ENCODE results near the gene ZNRF3.
A peak's percentile ranks its signal among the peaks of the same experiment; 100 is the strongest.
"Not testable (repeated sequence)": the region's sequence is repeated elsewhere in the genome, so short reads cannot be mapped to it uniquely, and the experiment has no call there.

Gene ZNRF3

DNA sequence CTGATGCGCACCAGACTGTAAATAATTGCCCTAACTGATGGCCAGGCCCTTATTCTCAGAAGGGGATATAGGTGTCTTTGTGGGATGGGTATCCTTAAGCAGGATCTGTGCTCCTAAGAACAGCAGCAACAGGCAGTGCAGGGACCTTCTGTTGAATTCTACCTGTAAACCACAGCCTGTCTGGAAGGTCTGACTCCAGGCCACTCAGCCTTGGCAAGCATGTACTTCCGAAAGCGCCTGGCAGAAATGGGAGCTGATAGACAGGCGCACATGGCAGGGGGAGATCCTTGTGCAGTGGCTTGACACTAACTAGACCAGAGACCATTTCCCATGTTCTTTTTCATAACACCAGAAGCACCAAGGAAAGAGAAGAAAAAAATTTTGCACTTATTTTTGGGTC lies 119.2 kb downstream of the ZNRF3 start:
- no peak for DNase-seq (ENCODE audit: low read depth in 2 of 2)
- no peak overlapping the region for H3K4me3 ChIP-seq (replicated peaks in 1 of 2; ENCODE audit: low read depth in 2 of 2, low read length in 2 of 2)
- TF ChIP-seq, protein P1, sequence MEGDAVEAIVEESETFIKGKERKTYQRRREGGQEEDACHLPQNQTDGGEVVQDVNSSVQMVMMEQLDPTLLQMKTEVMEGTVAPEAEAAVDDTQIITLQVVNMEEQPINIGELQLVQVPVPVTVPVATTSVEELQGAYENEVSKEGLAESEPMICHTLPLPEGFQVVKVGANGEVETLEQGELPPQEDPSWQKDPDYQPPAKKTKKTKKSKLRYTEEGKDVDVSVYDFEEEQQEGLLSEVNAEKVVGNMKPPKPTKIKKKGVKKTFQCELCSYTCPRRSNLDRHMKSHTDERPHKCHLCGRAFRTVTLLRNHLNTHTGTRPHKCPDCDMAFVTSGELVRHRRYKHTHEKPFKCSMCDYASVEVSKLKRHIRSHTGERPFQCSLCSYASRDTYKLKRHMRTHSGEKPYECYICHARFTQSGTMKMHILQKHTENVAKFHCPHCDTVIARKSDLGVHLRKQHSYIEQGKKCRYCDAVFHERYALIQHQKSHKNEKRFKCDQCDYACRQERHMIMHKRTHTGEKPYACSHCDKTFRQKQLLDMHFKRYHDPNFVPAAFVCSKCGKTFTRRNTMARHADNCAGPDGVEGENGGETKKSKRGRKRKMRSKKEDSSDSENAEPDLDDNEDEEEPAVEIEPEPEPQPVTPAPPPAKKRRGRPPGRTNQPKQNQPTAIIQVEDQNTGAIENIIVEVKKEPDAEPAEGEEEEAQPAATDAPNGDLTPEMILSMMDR (IDR thresholded peaks at IDR 0.05; ENCODE audit: low read depth, low read length), result no peak

DNA sequence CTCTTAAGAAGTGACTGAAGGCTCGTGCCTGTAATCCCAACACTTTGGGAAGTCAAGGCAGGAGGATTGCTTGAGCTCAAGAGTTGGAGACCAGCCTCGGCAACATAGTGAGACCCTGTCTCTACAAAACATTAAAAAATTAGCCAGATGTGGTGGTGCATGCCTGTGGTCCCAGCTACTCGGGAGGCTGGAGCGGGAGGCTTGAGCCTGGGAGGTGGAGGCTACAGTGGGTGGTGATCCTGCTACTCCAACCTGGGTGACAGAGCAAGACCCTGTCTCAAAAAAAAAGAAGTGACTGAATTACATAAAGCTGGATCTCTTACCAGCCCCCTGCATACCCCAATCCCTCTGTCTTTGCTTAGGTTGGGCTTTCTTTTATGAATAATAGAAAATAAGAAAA lies 120.2 kb downstream of the ZNRF3 start:
- no peak for DNase-seq (ENCODE audit: low read depth in 2 of 2)
- TF ChIP-seq, protein P1 (IDR thresholded peaks at IDR 0.05; ENCODE audit: low read depth, low read length), result no peak
- no peak overlapping the region for H3K4me3 ChIP-seq (replicated peaks in 1 of 2; ENCODE audit: low read depth in 2 of 2, low read length in 2 of 2)

DNA sequence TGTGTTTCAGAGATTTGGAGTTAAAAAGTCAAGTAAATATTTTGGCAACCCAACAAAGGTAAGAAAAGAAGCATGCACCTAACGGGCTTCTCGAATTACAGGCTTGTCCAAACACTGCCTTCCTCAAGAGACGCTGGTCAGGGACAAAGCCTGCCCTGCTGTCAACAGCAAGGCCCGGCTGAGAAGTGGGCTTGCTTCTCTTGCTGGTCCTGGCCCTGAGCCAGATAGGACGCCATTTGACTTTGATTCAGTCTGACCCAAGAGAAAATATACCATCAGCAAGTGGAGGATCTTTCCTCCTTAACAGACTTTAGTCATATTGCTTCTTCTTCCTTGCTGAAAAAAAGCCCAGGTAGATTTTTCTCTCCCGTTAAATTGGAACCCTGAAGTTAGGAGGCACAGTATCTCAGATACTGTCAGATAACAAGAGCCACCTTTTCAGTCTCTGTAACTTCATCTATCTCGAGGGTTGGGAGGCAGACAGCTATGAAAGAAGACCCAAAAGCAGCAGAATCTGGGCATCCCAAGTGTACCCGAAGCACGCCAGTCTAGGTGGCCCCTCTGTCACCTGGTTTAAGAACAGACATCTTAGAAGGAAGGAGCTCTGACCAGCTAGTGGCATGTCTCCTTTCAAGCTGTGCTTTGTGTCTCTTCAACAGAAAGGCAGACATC lies 120.7 kb downstream of the ZNRF3 start:
- no peak overlapping the region for H3K4me3 ChIP-seq (replicated peaks in 1 of 2; ENCODE audit: low read depth in 2 of 2, low read length in 2 of 2)
- TF ChIP-seq, protein P1 (IDR thresholded peaks at IDR 0.05; ENCODE audit: low read depth, low read length), result no peak
- no peak for DNase-seq (ENCODE audit: low read depth in 2 of 2)

DNA sequence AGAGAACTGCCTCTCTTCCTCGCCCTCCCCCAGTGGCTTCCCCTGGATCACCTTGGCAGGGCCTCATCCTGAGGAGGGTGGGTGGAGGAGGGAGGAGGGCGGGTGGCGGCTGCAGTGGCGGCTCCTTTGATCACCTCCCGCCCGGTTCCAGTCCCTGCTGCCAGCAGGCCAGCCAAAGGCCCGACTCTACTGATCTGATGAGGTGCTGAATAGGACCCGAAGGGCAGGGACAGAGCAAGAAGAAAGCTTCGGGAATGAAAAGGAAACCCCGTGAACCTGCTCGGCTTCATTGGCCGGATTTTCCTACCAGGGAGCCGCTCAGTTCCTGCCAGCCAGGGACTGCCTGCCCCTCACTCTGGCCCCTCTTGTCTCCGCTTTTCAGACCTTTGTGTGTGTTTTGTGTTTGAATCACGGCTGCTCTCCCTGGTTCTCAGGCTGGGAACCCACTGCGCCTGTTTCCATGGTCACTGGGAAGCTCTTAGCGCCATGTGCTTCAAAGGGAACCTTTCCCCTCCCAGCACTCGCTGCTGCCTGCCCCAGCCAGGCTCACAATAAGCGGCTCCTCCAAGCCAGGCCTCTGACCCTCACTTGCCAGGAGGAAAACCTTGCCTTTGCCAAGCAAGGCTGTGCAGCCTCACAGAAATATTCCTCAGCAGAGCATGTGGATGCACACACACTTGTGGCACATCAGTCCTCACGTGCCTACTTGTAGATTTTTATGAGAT lies 121.4 kb downstream of the ZNRF3 start:
- TF ChIP-seq, protein P1 (IDR thresholded peaks at IDR 0.05; ENCODE audit: low read depth, low read length), result no peak
- H3K4me3 ChIP-seq (replicated peaks in 1 of 2; ENCODE audit: low read depth in 2 of 2, low read length in 2 of 2), result no peak overlapping the region
- no peak for DNase-seq (ENCODE audit: low read depth in 2 of 2)

DNA sequence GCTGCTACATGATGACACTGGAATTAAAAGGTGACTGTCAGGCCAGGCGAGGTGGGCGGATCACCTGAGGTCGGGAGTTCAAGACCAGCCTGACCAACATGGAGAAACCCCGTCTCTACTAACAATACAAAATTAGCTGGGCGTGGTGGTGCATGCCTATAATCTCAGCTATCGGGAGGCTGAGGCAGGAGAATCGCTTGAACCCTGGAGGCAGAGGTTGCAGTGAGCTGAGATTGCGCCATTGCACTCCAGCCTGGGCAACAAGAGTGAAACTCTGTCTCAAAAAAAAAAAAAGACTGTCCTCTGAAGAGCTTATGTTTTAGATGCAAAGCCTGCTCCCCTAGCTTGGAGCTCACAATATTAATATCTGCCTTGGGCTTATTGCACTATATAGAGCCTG lies 122.4 kb downstream of the ZNRF3 start:
- H3K4me3 ChIP-seq (replicated peaks in 1 of 2; ENCODE audit: low read depth in 2 of 2, low read length in 2 of 2); DNase-seq (ENCODE audit: low read depth in 2 of 2): not testable (repeated sequence)

DNA sequence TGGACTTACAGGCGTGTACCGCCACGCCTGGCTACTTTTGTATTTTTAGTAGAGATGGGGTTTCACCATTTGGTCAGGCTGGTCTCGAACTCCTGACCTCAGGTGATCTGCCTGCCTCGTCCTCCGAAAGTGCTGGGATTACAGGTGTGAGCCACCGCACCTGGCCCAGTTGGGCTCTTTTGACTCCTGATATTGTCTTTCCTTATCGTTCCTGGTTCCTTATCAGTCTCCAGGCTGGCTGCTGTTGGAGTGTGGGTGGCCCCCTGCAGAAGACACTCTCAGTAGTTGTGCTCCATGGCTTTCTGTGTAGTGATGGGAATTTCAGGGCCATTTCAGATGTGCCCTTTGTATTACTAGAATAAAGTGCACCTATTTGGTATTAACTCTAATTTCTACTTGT lies 123.0 kb downstream of the ZNRF3 start:
- TF ChIP-seq, protein P1 (IDR thresholded peaks at IDR 0.05; ENCODE audit: low read depth, low read length), result no peak
- H3K4me3 ChIP-seq (replicated peaks in 1 of 2; ENCODE audit: low read depth in 2 of 2, low read length in 2 of 2), result no peak overlapping the region
- no peak for DNase-seq (ENCODE audit: low read depth in 2 of 2)

DNA sequence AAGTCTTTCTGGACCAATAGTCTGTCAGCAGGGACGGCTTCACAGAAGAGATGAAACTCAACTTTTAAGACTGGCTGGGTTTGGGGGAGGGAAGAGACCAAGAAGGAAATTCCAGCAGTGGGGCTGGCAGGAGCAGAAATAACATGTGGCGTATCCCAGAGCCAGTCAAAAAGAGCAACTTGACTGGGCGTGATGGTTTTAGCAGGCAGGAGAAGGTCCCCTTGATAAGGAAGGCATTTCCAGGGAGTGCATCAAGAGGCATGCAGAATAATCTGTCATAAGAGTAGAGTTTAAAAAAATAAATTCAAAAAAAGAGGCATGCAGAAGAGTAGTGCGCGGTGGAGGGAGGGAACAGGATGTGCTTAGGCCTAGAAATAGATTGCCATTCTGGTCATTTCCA lies 125.8 kb downstream of the ZNRF3 start:
- TF ChIP-seq, protein P1 (IDR thresholded peaks at IDR 0.05; ENCODE audit: low read depth, low read length), result no peak
- peak in 1 of 2 donors; percentile 76 for DNase-seq (ENCODE audit: low read depth in 2 of 2)

More for the DNA sequence above, 125.8 kb downstream of the ZNRF3 start:
- H3K4me3 ChIP-seq (replicated peaks in 1 of 2; ENCODE audit: low read depth in 2 of 2, low read length in 2 of 2), result no peak overlapping the region

Data from cardiac fibroblast (primary cell).